ENCODE results near the gene YIPF5.
A peak's percentile ranks its signal among the peaks of the same experiment; 100 is the strongest.

Gene YIPF5

DNA sequence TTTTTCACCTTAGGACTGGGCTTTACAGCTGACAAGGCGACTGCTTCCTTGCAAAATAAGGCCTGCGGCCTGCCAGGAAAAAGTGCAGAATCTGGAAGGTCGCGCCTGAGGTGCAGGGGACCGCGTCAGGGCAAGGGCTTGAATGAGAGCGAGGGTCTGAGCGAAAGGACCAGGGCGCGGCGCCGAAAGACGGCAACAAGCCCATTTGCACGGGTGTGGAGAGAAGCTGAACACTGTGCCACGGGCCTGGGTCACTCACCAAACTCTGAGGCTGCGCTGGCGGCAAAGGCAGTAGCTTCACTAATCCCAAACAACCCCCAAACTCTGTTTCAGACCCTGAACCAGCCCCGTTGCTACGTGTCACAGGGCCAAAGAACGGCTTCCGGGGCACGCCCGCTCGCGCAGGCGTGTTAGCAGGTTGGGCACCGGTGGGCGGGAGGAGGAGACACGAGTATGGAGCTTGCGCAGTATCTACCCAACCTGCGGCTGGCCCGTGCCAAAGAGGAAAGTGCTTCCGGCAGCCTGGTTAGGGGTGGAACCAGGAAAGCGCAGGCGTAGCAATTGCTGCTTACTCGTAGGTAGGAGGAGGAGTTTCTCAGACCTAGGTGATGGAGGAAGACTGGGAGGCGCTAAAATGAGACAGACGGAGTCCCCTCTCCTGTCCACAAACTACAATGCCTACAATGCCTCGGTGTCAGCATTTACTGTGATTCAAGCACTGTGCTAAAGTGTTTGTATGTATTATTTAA lies at the start of gene YIPF5, which contains the start of gene KCTD16:
Gene YIPF5, minus strand, starts transcription at position 384 of the 749 bp plus-strand sequence. CDS start 704 bp downstream, outside the sequence.
Gene KCTD16, plus strand, starts transcription at position 598 of the 749 bp plus-strand sequence.
- DNase-seq: peak; percentile 96

DNA sequence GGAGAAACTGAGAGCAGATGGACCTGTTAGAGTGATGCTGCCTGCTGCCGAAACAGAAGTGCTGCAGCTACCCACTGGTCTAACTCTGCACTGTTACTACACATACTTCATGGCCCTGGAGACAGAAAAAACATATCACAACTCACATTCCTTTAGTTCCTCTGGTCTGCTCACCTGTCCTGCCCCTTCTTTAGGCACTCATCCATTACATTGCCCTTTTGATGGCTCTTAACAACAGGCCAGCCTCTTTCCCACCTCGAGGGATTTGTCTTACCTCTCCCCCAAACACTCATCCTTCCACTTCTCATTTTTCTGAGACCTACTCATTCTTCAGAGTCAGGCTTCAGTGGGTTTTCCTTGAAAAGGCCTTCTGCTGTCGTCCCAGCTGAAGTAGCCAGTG lies 49.4 kb upstream of the YIPF5 start:
- DNase-seq: no peak

DNA sequence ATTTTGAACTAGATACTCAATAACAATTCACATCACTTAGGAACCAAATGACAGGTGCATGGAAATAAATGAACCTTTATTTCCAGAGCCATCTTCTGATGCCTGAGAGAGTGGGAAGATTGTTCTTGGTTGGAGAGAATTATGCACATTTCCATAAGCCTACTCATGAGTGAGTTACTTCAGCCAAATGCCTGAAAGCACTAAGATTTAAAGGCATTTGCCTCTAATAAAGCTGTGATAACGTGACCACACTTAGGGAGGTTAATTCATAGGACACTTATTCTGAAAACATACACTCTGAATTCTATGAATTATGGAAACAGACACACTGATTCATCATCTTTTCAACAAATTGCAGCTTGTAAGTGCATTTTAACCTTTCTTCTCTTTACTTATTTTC lies 40.2 kb upstream of the YIPF5 start:
- no peak for DNase-seq

DNA sequence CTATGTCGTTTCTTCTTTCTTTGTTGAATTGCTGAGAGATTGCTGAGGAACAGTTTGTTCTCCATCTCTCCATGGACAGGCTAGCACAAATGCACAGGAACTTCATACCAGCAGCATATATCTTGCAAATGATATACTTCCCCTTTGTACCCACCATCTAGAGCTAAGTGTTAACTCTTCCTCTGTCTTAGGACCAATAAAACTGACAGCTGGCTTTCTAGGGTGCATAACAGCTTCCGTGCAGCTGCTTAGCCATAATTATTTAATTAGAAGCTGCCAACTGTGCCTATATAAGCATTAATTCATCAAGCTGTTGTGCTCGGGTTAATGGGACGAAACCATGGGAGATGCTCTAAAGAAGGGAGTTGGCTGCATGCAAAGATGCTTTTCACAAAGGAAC lies 38.9 kb upstream of the YIPF5 start:
- DNase-seq: no peak

DNA sequence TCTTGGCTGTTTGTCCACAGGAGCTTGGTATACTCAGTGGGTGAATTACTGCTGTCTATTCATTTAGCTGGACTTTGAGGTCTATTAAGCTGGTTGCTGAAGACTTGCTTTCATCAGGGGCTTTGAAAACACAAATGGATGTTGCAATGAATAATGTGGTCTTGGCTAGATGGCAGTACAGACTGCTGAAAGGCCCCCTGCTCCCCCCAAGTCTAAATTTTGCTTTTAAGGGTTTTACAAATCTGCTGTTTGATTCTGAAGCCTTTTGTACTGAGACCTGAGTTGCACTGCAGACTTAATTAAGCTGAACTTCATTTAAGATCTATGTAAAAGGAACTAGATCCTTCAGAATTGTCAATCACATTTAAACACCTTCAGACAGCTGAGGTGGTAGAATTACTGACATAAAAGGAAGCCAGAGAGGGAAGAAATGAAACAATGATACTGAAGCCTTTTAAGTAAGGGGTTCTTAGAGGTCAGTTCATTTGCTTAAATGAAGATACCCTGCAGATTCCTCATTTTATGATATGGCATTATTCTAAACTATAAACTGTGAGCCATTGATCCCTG lies 37.5 kb upstream of the YIPF5 start:
- DNase-seq: no peak

DNA sequence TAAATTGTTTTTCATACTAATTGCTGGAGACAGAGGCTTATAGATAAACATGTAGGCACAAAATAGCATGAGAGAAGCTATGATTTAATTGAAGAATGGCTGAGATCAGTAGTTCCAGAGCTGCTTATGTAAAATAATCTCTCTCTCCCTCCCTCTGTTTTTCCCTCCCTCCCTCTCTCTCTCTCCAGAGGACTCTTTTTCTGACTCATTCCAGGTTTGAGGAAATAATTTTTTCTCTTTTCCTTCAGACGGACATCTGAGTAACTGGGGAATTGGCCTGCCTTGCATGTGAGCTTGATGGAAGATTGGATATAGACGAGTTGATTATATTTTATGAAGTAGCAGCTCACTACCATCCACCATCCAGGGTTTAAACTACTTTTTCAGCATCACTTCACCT lies 35.7 kb upstream of the YIPF5 start:
- DNase-seq: no peak

DNA sequence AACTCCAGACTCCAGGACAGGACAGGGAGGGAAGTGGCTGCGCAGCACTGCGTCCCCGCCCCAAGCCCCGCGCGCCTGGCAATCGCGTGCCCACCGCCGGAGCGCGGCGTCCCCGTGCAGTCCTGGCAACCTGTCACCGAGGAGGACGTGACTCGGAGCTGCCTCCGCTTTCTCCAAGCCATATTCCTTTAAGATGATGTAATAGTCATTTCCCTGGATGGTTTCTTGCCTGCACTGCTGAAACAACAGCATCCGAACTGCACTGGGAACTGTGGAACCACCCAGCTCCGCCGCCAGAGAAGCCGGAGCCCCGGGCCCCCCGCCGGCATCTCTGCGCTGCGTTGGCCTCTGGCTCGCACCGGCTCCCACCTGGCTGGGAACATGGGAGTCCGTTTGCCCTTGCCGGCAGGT lies 34.7 kb upstream of the YIPF5 start:
- no peak for DNase-seq

DNA sequence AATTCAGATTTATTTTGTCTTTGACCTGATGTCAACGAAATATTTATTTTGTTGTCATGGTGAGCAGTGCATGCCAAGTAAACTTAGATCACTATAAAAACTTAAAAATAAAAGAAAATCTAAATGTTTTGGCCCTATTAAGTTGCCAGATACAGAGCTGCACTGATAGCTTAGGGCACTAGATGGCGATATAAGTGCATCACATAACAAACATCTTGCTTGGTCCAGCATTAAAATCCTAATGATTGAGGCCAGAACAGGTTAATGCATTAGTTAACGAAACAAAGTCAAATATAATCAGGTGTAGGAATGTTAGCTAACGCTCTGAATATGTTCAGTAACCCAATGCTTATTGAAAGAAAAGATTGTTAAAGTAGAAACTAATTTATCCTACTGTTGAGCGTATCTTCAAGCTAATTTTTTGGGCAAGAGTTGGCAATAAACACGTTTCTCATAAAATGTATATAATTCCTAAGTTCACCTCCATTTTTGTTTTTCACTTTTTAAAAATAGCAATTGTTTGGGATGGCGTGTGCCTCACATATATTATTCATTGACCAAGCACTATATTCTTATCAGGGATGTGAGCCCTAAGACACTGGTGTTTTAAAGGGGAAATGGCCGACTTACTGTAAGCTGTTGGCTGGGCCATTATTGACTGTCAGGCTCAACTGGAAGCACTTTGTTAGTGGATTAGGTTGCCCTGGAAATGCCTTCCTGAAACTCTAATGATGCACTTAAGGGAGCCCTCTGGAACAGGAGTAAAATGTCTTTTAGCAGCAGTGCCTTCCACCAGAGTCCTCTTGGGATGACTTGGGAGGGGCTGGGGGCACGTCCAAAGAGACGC lies 33.5 kb upstream of the YIPF5 start:
- no peak for DNase-seq

DNA sequence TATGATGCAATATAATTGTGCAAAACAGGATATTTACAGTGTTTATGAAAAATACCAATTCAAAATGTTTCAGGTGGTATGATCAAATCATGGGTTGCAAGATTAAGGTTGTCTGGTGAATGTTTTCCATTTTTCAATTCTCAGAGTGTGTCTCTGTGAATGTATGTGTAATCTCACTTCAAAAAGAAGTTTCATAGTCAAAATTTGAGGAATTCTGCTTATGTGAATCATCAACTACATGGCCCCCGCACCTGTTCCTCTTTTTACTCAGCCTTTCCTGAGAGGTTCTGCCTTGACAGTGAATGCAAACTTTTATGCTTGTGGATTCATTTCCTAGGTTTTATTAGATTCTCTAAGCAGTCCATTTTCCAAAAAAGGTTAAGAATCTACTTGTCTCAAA lies 32.3 kb upstream of the YIPF5 start:
- DNase-seq: no peak

DNA sequence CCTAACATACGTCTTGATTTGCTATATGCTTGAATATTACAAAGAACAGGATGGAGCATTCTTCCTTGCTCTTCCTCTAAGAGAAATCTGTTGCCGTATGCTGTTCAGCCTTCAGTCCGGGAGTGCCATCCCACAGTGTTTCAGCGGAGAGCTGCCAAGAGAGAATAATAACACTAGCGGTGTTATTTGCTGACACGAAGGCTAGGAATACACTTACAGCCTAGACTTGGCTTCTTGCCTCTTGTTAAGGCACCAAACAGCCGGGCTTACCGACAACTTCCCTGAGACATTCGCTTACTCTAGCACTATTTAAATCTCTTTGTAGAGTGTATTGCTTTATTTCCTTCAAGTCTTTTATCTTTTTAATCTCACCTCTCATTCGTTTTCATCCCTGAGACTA lies 31.6 kb upstream of the YIPF5 start:
- DNase-seq: no peak

DNA sequence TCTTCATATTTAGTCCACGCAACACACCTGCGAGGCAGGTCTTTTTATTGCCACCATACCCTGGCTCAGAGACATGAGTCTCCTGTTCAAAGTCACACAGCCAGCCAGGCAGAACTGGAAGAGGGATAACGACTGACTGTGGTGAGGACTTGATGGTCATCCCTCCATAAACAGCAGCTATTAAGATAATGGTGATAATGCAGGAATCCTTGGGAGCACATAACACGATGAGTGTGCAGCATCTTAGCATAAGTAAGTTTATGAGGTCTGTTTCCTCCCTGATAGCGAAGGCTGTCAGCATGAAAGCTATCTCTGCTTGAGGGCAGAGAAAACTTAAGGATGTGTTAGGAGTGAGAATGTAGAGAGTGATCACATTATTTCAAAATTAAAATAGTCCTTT lies 31.1 kb upstream of the YIPF5 start:
- DNase-seq: no peak

DNA sequence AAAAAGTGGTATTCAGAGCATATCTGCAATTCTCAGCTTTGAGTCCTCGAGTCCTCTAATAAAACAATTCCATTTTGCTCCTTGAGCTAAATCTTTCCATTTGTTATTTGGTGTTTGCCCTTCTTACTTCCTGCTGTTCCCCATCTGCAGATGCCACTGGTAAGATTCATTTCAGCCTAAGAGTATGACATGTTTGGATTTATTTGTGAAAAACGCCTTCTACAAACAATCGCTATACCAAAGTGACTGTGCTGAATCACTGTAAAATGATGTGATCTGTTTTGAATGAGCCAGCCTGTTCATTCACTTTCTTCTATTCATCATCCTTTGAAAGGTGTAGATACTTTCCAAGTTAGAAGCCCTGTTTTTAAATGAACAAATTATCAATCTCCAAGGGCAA lies 27.9 kb upstream of the YIPF5 start:
- no peak for DNase-seq

DNA sequence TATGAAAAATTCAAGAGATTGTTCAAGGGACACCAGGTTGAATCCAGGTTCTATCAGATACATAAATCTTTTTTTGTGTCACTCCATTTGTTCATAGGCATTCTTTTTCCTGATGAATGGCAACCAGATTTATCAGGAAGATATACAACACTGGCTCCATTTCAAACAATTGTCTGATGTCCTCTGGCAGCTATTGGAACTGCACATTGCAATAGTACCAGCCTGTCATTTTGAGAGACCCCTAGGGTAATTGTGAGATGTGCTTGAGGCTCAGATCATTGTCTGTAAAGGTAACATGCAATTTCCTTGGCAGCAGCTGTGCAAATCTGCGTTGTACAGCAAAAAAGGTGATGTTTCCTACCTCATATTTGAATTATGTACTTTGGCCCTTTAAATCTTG lies 26.2 kb upstream of the YIPF5 start:
- no peak for DNase-seq

DNA sequence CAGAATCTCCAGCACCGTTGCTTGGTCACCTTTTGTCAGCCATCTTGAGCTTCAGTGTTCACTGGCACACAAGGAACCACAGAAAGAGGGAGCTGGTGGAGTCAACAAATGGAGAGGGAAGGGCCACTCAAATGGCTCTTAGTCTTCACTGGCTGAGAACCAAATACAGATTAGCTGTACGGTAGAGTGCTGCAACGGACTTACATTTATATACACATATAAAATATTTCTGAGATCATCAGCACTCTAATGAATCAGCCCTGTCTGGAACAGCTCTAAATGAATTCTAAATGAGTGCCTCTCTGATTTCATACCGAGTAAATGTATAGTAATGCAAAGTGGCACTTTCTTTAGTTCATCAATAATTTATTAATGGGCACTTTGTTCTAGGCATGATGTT lies 25.0 kb upstream of the YIPF5 start:
- no peak for DNase-seq

DNA sequence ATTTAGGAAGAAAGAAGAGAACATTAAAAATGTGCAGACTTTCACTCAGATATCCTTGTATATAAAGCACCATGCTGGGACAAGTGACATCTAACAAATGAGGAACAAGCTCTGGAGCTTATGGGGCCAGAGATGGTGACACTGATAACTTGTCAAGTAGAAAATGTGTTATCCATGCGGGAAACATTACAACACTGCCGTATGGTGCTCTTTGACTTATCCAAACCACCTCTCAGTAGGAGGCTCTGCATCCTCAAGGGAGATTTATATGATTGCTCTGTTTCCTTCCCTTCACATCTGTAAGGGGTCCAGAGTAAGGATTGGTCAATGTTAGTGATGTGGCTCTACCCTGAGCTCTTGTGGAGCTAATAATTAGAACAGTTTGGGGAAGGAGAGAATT lies 23.7 kb upstream of the YIPF5 start:
- no peak for DNase-seq

DNA sequence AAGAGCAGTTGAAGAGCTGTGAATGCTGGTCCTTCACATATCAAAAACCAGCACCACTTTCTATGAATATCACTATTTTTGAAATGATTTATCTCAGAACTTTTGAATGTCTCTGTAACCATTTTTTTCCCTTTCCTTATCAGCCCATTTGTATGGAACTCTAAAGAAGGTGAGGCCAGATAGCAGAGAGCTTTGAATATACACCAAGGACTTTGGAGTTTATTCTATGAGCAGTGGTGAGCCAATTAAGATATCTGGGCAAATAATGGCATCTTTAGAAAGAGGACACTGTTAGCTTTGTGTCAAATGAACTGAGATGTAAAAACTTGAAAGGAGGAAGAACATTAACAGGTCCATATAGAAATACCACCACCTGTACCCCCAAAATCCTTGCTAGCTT lies 22.2 kb upstream of the YIPF5 start:
- DNase-seq: no peak

DNA sequence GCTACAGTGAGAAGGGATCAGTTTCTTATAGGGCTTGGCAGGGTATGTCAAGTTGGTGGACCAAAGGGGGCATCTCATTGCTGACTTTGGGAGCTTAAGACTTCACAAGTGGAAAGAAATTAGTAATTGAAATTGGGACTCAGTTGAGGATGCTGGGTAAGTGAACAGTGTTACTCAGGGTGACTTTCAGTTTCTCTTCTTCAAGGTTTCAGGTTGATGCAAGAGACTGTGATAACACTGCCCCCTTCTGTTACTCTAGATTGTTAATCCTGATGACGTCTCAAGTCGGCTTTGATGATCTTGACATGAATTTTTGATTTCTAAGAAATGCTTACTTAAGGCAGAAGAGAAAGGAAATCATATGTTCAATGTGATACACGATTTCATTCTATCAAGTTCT lies 21.5 kb upstream of the YIPF5 start:
- DNase-seq: peak; percentile 29

DNA sequence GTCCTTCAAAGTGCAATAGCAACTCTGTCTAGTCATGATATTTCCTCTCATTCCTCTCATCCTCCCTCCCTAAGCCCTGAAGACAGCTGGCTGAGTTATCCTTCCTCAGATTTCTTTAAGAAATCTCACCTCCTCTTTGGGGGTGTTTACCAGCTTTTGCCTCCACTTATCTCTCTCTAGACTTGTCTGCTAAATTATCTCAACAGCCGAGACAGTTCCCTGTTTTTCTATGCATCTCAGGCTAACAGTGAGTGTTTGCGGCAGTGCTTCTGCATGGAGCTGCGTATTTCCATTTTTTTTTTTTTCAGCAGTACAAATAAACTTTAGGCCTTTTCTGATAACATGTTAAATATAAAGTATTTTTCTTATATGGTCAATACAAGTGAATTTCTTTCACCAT lies 21.1 kb upstream of the YIPF5 start:
- DNase-seq: no peak

DNA sequence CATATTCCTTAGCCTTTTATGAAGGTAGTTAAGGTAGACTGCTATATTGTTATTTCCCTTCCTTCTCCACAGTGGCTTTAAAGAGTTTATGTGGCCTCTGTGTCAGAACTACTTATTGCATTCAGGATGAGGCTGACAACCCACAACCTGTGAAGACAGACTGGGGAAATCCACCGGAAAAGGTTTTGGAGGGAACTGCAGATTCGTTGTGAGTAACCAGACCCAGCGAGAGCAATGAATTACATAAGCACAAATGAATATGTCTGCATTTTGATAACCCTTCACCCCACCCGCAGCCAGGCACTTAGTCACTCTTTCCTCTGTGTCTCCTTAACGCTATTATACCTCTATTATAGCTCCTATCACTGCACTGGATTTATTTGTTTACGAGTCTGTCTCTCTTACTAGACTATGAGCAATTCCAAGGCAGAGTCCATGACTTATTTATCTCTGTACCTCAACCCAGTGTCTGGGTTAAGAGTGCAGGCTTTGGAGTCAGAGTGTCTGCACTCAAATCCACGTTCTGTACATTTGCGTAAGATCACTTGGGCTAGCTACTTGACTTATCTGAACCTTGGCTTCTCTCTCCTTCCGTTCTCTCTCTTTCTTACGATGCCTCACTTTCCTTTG lies 19.5 kb upstream of the YIPF5 start:
- DNase-seq: peak; percentile 66

DNA sequence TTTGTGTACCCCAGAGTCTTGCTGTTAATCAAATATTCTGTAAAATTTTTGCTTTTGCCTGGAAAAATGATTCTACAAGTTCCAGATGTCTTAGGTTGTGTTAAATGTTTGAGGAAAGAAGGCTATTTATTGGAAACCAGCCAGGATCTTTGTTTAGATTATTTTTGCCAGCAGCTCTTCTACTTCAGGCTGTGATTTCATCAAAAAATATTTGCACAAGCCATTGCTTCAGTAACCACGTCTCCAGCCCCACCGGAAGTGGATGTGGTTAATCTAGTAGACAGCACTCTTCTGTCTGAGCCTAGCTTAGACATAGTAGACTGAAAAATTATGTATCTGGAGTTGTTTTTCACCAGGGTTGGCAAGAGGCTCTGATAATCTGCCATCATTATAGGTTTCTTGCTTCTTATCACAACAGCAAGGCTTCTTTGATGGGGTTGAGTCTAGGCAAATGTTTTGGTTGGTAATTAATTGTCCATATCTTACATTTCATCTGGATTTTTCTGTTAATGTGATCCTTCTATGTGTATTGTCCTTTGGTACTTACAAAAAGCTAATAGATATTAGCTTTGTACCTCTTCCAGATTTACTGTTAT lies 17.3 kb upstream of the YIPF5 start:
- DNase-seq: peak; percentile 65

DNA sequence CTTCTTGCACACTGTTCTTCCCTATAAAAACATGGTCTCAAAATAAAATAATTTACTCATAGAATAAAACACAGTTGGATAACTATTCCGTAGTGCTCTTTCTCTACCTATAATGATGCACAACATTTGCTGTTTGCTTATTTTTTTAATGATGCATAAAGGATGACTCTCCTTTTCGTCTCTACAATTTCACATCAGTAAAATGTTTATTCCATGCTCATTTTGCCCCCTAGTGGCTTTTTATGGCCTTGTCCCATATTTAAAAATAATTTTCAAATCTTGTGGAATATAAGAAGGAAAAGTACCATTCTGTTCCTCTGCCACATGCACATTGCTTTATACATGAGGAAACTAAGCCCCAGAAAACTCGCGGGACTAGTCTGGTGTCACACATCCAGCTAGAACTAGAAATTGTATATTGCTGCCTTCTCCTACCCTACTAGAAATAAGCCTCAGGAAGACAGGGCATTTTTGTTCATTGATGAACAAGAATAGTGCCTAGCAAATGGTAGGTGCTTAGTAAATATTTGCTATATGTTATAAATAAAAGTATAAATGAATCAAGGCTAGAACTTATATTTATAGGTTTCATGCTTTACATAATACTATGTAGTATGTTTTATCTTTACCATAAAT lies 12.9 kb upstream of the YIPF5 start:
- no peak for DNase-seq

DNA sequence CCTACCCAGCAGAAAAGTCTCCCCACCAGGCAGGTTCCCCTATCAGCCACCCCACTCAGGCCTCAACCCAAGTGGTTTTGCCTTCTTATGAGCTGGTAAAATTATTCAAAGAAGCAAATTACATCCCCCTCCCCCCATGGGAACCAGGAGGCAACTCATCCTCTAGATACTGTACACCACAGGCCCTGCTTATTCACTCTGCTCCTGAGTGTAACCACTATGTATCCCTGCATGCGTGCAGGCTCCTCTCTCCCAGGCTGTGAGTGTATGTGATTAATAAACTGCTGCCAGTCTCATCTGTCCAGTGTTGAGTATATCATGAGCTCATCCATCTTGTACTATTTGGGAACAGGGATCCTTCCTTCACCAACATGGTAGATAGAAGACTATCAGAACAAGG lies 8.8 kb upstream of the YIPF5 start:
- no peak for DNase-seq

DNA sequence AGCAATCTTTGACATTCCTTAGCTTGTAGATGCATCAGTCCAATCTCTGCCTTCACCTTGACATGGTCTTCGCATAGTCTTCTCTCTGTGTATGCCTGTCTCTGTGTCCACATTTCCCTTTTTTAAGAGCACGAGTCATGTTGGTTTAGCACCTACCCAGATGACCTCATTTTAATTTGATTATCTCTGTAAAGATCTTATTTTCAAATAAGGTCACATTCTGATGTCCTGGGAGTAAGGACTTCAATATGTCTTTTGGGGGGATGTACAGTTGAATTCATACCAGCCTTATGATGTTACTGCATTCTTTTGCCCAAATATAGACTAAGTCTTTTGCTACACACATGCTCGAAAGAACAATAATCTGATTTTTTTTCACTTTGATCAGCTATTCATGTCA lies 7.1 kb upstream of the YIPF5 start:
- DNase-seq: no peak
